Stimulated activated CD8-positive, alpha-beta memory T cell treated with anti-CD3 and anti-CD28 coated beads, Interleukin-7, amount 100 ng/mL, for 4 hours (primary cell): ENCODE data around the gene FBXL3.
"Not testable (repeated sequence)": the region's sequence is repeated elsewhere in the genome, so short reads cannot be mapped to it uniquely, and the experiment has no call there.

Experiments used
- DNase-seq, 2 donors: peaks; one replicate each; pipeline ENCODE4 v3.0.0-alpha.2; 2020; ENCODE audit warnings: low read depth in 2 of 2

The FBXL3 gene

DNA sequence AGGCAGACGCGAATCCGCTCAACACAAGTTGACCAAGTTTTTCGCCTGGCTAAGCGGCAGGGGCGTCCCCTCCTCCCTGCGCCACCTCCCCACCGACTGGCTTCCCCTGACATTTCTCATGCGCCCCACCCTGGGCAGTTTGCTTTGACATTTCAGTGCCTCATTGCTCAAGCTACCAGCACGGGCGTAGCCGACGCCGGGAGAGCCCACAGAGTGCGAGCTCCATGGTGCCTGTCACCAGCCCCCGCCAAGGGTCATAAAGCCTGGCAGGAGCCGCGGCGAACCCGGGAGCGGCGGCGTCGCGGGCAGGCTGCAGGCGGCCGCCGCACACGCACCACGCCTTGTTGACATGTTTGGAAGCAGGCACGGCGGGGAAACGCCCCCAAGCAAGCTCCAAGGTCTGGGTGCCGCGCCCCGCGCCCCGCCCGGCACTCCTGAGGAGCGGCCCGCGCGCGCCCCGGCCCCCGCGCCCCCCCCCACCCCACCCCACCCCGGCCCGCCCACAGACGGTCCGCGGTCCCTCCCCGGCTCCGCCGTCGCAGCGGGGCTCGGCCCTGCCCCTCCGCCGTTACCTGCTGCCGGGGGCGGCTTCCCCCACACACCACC lies 601 bp downstream of the FBXL3 start:
- DNase-seq: peak; percentile 49 to 70

DNA sequence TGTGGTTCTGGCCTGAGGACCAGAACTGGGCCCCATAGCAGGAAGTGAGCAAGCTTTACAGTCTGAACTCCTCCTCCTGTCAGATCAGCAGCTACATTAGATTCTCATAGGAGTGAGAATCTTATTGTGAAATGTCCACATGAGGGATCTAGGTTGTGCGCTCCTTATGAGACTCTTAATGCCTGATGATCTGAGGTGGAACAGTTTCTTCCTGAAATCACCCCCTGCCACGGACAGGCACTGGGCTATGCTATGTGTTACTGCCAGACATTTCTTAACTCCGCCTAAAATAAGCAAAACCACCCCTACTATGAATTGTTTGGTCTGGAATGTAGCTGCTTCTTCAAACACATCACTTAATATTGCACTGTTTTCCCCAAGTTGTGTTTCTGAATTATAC lies 4.6 kb downstream of the FBXL3 start:
- no peak for DNase-seq

DNA sequence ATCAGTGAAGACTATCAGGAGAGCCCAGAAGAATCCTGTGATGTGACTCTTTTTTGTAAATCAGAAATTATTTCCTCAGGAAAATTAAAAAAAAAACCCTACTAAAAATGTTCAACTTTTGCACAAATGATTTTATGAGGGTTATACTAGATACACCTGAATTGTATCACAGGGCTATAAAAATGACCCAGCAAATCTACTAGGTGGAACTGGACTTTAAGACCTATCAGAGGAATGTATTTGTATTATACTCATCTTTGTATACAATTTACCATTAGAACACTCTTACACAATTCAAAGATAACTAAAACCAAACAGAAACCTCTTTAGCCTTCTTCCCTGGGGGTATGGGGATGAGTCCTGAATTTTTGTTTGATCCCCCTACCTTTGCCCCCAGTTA lies 7.2 kb downstream of the FBXL3 start:
- DNase-seq: no peak

DNA sequence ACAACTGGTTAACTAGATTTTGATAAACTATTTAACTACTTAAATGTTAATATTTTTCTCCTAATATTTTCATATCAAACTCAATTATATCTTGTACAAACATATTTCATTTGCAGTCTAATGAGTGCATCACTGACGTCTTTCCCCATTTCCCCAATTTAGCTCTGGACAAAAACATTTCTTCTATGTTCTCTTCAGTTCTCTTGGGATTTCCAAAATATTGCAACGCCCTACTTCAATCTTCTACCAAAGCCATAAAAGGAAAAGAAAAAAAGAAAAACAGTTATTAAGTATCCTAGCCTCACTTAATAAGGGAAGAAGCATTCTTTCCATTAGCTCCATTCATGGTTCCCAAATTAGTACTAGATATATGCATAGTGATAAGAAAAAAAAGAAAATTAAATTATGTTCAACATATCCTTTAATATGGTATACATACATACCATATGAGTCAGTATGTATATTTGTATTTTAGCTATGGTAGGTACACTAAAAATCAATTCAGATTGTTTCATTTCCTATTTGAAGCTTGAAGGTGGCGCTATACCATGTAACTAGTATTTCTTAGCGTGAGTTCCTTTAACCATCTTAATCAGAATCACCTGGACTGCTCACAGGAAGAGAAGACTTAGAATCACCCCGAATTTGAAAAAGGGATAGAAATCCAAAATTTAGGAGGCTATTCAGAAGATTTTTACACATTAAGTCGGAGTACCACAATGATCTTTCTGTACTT lies 9.9 kb downstream of the FBXL3 start:
- no peak for DNase-seq

DNA sequence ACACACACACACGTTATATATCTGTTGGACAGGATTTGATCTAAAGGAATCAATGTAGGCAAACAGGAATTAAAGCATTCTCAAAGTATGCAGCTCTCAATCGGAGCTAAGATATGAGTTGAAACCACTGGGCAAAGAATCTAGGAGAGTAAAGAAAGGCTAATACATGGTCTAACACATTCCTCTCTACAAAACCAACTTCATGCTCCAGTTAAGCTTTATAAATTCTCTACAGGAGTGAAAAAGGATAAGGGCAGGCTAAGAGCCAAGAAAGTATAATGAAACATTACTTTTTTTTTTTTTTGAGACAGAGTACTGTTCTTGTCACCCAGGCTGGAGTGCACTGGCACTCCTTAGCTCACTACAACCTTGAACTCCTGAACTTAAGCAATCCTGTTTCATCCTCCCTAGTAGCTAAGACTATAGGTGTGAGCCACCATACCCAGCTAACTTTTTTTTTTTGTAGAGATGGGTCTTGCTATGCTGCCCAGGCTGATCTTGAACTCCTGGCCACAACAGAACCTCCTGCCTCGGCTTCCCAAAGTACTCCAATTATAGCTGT lies 10.6 kb downstream of the FBXL3 start:
- DNase-seq: no peak

DNA sequence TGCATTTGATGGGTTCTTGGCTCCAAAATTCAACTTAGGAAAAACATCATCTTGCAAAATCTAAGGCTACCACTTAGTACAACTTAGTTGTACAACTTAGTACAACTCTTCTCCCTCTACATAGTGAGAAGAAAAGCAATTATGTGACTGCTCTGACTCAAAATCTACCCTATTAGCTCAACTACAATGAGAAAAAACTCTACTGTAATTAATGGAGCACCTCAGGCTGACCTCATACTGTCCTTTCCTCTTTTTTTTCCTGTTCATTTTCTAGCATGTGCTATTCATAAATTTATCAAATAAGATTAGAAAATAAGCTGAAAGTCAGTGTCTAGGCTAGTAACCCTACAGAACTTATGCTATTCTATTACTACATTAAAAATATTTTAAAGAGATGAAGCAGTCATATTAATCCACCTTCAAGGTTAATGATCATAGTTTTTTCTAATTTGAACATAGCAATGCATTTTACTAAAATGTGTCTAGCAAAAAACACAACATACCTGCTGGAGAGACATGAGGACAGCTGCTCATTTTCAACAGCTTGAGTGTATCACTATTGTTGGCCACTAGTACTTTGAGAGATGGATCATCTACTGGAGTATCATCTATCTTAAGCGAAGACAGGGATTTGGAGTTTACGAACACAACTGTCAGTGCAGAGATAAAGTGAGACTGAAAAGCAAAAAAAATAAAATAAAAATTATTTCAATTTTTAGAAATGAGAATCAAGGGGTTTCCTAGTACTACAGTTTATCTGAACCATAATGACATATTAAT lies 11.9 kb downstream of the FBXL3 start:
- no peak for DNase-seq

DNA sequence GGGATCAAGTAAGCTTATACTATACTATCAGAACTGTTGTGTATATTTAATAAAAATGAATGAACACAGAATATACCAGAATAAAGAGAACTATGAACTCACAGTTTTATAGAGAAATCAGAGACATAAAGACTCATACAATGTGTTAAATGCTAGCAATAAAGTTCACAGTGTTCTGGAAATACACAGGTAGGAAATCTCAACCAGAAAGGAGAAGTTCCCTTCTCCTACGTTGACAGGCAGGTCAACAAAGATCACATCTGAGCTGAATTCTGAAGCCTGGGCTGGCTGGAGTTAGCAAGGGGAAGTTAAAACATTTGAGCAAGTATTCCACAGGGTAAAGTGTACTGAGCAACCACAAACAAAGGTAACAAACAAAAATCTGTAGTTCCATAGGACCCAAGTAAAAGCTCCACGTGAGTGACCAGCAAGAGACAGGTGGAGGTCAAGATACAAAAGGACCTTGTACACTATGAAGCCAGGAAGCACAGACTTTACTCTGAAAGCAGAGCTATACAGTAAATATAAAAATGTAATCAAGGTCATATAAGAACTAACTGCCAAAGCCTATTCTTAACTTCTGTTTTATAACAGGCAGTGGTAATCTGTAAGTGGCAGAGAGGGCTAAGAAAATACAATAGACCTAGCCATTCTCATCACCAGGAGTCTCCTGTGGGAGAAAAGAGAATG lies 13.0 kb downstream of the FBXL3 start:
- DNase-seq: no peak

DNA sequence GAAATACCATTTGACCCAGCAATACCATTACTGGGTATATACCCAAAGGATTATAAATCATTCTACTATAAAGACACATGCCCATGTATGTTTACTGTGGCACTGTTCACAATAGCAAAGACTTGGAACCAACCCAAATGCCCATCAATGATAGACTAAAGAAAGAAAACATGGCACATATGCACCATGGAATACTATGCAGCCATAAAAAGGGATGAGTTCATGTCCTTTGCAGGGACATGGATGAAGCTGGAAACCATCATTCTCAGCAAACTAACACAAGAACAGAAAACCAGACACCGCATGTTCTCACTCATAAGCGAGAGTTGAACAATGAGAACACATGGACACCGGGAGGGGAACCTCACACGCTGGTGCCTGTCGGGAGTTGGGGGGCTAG lies 17.2 kb downstream of the FBXL3 start:
- not testable (repeated sequence) for DNase-seq

DNA sequence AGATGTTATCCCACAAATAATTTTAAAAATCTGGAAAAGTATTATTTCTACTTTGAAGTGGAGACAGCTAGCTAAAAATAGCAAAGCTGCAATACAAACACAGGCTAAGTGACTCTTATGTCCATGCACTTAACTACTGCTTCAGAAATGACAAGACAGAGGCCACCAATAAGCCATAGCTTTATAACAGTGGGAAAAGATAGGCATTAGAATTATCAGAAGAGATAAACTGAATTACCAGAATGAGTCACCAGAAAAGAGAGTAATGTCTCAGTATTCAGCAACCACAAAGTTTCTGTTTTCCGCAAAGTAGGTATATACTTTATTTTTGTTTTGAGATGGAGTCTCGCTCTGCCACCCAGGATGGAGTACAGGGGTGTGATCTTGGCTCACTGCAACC lies 17.9 kb downstream of the FBXL3 start:
- DNase-seq: no peak

DNA sequence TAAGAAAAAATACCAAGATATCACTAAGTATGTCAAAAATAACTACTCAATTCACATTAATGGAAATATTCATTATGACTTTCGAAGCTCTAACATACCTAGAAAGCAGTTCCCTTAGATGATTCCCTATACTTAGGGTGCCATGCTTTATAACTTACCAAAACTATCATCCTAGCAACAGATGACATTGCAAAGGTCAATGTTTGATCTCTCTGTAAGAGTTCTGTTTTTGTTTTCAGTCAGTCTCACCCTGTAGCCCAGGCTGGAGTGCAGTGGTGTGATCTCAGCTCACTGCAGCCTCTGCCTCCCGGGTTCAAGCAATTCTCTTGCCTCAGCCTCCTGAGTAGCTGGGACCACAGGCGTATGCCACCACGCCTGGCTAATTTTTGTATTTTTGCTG lies 18.6 kb downstream of the FBXL3 start:
- not testable (repeated sequence) for DNase-seq

DNA sequence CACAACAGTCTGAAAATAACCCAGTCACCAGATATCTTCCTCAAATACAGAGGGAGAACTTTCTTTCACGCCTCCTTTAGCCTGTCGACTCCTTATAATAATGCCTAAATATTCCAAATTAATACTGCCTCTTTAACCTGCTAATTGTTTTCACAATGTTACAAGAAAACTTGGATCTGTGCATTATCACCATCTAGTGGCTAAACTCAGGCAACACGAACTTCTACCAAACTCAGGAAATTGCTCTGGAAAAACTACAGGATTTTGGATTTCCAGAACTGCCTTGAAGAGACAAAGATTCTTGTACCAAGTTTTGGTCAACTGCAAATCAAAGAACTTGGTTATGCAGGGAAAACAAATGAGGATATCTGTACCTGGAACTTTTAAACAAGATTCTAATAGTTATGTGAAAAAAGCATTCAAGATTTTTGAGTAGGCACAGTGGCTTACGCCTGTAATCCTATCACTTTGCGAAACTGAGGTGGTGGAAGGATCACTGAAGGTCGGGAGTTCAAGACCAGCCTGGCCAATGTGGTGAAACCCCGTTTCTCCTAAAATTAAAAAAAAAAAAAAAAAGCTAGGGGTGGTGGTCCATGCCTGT lies 24.3 kb downstream of the FBXL3 start:
- DNase-seq: no peak

DNA sequence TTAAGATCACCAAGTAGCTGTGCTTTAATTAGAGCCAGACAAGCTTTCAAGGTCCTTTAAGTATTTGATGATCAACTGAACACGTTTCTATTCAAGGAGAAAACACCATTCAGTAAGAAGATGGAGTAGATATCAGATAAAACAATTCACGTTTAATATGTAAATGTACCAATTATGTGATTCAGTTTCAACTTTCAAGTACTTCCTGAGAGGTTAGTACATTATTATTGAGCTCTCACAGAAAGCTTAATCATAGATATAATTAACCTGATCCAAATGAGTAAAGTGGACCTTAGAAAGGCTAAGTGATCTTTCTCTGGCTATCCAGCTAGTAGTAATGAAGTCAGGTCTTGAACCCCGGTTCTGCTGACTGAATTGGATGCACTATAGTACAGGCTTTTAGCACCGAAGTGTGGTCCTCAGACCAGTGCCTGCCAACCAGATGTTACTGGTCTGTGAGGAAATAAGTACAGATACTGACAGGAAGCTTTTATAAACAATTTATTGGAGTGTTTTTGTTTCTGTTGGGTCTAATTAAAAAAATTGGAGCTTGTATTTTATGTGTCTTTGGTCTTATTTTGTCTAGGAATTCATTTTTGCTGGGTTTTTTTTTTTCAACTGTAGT lies 24.9 kb downstream of the FBXL3 start:
- no peak for DNase-seq

DNA sequence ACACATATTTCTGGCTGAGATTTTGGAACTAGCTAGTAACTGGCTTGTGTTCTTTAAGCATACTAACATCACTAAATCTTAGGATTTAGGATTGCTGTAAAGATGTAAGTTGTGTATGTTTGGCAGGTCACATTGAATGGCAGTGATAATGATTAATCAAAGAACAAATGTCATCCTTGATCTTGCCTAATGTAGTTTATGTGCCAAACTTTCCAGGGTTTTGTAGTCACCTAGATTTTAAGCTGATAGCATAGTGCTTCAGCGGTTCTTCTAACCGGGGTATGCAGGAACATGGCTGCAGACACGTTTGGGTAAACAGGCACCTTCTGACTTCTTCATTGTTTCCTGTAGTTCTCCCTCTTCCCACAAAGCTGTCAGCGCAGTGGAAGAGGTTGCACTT lies 25.4 kb downstream of the FBXL3 start:
- no peak for DNase-seq

DNA sequence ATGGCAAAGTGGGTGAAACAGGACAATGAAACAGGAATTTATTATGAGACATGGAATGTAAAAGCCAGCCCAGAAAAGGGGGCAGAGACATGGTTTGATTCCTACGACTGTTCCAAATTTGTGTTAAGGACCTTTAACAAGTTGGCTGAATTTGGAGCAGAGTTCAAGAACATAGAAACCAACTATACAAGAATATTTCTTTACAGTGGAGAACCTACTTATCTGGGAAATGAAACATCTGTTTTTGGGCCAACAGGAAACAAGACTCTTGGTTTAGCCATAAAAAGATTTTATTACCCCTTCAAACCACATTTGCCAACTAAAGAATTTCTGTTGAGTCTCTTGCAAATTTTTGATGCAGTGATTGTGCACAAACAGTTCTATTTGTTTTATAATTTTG lies 26.5 kb downstream of the FBXL3 start:
- DNase-seq: no peak

DNA sequence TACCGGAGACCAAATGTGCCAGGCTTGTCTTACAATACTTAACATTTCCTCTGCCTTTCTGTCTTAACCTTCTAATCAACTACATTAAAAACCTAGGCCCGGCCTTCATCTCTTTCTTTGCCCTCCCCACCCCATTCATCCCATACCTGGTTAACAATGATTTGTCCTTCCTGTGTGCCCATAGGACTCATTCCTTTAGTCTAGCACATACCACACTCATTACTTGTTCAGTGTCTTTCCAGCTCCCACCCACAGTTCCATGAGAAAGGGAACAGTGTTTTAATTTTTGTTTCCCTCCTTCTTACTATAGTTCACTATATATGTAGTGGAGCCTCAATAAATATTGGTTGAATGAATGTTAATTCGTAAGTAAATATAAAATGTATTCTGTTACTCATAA lies 32.7 kb downstream of the FBXL3 start:
- no peak for DNase-seq

DNA sequence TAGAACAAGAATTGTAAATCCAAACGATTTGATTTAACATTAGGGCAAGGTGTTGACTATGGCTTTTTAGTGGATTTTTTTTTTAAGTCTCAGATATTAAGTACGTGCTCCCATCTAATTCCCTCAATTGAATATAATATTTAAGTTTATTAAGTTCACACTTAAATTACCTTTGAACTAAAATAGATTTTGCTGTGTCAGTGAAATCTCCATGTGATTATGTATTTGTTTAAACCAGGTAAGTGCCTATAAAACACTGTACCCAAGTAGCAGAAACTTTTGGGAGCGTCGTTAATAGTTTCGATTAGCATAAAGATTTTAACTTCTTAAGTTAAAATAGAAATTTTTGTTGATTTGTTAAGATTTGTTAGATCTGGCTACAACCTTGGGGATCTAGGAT lies 33.5 kb downstream of the FBXL3 start:
- no peak for DNase-seq

DNA sequence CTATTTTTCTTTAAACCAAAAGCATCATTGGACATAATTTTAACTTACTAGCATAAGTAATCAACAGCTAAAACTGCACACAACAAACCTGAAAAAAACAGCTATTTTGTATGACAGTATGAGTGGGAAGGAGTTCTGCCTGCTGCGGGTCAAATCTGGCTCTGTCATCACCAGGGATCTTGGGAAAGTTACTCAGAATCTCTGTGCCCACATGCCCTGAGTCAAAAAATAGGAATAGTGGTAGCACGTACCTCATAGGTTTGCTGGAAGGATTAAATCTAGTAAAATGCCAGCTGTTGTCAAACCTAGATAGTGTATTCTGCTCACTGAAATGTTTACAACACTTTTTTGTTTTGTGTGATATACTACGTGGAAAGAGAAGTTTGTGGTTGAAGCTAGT lies 33.9 kb downstream of the FBXL3 start:
- no peak for DNase-seq

DNA sequence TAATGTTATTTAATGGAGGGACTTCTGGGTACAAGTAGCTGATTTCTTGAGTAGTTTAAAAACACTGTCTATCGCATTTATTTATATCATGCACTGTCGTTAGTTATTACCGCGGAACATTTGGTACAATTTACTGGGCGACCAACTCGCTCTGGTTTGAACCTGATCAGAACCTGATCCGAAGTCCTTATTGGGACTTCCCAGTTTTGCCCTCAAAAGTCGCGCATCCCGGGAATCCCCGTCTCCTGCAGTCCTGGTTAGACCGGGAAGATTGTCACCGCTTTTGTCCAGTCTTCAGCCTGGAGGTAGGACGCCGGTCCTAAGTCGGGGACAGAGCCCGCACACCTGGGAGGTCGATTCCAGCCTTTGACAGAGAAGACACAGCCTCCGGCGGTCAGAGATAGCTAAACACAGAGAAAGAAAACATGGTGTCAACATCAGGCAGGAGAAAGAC lies 34.4 kb downstream of the FBXL3 start:
- no peak for DNase-seq

DNA sequence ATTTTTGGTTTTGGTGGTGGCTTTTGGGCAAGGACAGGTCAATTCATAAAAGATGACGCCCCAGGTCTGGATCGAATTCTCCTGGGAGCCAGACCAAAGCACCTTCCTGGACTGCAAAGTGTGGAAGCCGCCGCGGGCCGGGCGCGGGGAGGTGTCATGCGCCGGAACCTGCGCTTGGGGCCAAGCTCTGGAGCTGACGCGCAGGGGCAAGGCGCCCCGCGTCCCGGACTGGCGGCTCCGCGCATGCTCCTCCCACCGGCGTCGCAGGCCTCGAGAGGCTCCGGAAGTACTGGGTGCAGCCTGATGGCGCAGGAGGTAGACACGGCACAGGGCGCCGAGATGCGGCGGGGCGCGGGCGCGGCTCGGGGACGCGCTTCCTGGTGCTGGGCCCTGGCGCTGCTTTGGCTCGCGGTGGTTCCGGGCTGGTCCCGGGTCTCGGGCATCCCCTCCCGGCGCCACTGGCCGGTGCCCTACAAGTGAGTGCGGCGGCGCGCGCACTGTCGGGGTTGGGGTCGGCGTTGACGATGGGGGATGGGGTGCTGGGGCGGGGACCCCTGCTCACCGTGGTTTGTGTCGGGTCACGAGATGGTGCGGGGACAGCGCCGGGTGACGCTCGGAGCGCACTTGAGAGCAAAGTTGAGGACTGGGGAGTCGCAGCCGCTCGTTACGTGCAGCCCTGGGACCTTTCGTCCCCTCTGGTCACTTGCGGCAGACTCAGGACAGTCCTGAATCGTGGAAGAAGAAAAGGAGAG lies 35.0 kb downstream of the FBXL3 start, which contains the start of gene CLN5:
Gene CLN5, plus strand, starts transcription at position 286 of the 752 bp plus-strand sequence. Its CDS starts 18 bp downstream, at position 304.
- peak; percentile 84 to 92 for DNase-seq

DNA sequence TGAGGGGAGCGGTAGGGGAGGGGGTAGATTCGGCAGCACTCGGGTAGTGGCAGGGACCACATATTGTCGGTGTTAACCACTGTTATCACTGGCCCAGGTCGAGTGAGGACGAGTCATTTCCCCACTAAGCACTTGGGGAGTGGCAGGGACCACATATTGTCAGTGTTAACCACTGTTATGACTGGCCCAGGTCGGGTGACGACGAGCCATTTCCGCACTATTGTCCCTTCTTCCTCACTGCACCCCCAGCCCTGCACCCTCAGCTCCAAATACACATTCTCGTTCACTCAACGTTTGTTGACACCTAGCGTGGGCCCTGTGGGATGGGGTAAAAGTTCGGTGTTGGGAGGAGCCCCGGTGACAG lies 35.5 kb downstream of the FBXL3 start:
- peak; percentile 68 to 77 for DNase-seq
